GF-D8 (cell line): Measurements from ENCODE around the gene ATAD3B.
"Not testable (repeated sequence)": the region's sequence is repeated elsewhere in the genome, so short reads cannot be mapped to it uniquely, and the experiment has no call there.

Experiments used
- DNase-seq: peaks from one replicate; lab custom pipeline; 2025; lab: John Stamatoyannopoulos, UW

Gene ATAD3B

GRCh38 chr1:1481811-1482210 lies 10.2 kb downstream of the ATAD3B start:
- not testable (repeated sequence) for DNase-seq

GRCh38 chr1:1482856-1483255 lies 11.3 kb downstream of the ATAD3B start:
- DNase-seq, result no peak

GRCh38 chr1:1483714-1484113 lies 12.1 kb downstream of the ATAD3B start:
- DNase-seq, result no peak

GRCh38 chr1:1484976-1485750 lies 13.6 kb downstream of the ATAD3B start:
- not testable (repeated sequence) for DNase-seq

GRCh38 chr1:1485755-1486317 lies 14.3 kb downstream of the ATAD3B start:
- DNase-seq, result not testable (repeated sequence)

- DNase-seq, result no peak
These were observed 16.1 kb downstream of the ATAD3B start for GRCh38 chr1:1487701-1488100.

- DNase-seq, result no peak
These were observed 17.7 kb downstream of the ATAD3B start for GRCh38 chr1:1489231-1489630.

GRCh38 chr1:1489861-1490260 lies 18.3 kb downstream of the ATAD3B start:
- no peak for DNase-seq

- DNase-seq, result no peak
These were observed 19.2 kb downstream of the ATAD3B start for GRCh38 chr1:1490633-1491230.

GRCh38 chr1:1491601-1492000 lies 20.0 kb downstream of the ATAD3B start:
- no peak for DNase-seq

- not testable (repeated sequence) for DNase-seq
These were observed 22.7 kb downstream of the ATAD3B start for GRCh38 chr1:1494311-1494710.

GRCh38 chr1:1495461-1495975 lies 24.0 kb downstream of the ATAD3B start:
- DNase-seq, result not testable (repeated sequence)

- DNase-seq, result peak; percentile 36
These were observed 33.3 kb downstream of the ATAD3B start for GRCh38 chr1:1504777-1505365.

GRCh38 chr1:1505366-1505798 lies 33.8 kb downstream of the ATAD3B start:
- DNase-seq, result peak; percentile 39

GRCh38 chr1:1505801-1506200 lies 34.2 kb downstream of the ATAD3B start:
- DNase-seq, result not testable (repeated sequence)

- no peak for DNase-seq
These were observed 35.7 kb downstream of the ATAD3B start for GRCh38 chr1:1507305-1507704.

GRCh38 chr1:1508775-1509464 lies 37.4 kb downstream of the ATAD3B start:
- DNase-seq, result not testable (repeated sequence)

- not testable (repeated sequence) for DNase-seq
These were observed 37.9 kb downstream of the ATAD3B start for GRCh38 chr1:1509465-1509850.

- no peak for DNase-seq
These were observed 39.5 kb downstream of the ATAD3B start for GRCh38 chr1:1510912-1511532.

- DNase-seq, result peak; percentile 89
These were observed 40.1 kb downstream of the ATAD3B start, which contains the start of gene ATAD3A for GRCh38 chr1:1511533-1512285. TSS of gene ATAD3A (plus strand) at chr1:1512162. CDS start at chr1:1512269, 107 bp downstream.

GRCh38 chr1:1512425-1512824 lies 40.9 kb downstream of the ATAD3B start:
- DNase-seq, result not testable (repeated sequence)
